Measurements from ENCODE around the gene FOSL1. TPM values are rescaled to one million over a fixed set of nuclear protein-coding genes. Genes with fewer than 3 reads are reported as not detected.
A peak's percentile ranks its signal among the peaks of the same experiment; 100 is the strongest.
"Not testable (repeated sequence)": the region's sequence is repeated elsewhere in the genome, so short reads cannot be mapped to it uniquely, and the experiment has no call there.

FOSL1 gene
- total RNA-seq, 4 donors from 2014 or later: 11.9 to 72.7 (median 35.6) TPM

GRCh38 chr11:65896034-65896999 is 3.9 kb downstream of the FOSL1 start:
- no peak overlapping the region for H3K27ac ChIP-seq
- TF ChIP-seq, protein P1, sequence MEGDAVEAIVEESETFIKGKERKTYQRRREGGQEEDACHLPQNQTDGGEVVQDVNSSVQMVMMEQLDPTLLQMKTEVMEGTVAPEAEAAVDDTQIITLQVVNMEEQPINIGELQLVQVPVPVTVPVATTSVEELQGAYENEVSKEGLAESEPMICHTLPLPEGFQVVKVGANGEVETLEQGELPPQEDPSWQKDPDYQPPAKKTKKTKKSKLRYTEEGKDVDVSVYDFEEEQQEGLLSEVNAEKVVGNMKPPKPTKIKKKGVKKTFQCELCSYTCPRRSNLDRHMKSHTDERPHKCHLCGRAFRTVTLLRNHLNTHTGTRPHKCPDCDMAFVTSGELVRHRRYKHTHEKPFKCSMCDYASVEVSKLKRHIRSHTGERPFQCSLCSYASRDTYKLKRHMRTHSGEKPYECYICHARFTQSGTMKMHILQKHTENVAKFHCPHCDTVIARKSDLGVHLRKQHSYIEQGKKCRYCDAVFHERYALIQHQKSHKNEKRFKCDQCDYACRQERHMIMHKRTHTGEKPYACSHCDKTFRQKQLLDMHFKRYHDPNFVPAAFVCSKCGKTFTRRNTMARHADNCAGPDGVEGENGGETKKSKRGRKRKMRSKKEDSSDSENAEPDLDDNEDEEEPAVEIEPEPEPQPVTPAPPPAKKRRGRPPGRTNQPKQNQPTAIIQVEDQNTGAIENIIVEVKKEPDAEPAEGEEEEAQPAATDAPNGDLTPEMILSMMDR (IDR thresholded peaks at IDR 0.05): no peak
- no peak for TF ChIP-seq POLR2A (IDR thresholded peaks at IDR 0.05)
- H3K4me3 ChIP-seq: no peak overlapping the region
- H3K27me3 ChIP-seq: peaks cover 0 to 11% (median 0%) of the 10 kb centered on the region in 4 donors
- intact Hi-C loops (cut with DNase I): no loop called here
- peaks cover 0 to 23% (median 0%) of the 10 kb centered on the region in 3 donors for H3K36me3 ChIP-seq
- no peak for DNase-seq
- peaks cover 36 to 75% (median 38%) of the 10 kb centered on the region in 3 donors for H3K4me1 ChIP-seq
- no peaks in the 10 kb centered on the region for H3K9me3 ChIP-seq
- 80 to 91% methylated on average over 7 to 8 of the region's 14 CpGs for WGBS, 2 donors

GRCh38 chr11:65895482-65895981 is 4.7 kb downstream of the FOSL1 start:
- Histone ChIP-seq H3K9me3 (no peaks in the 10 kb centered on the region), H3K4me1 (peaks cover 39 to 76% (median 41%) of the 10 kb centered on the region in 3 donors), H3K36me3 (peaks cover 0 to 23% (median 0%) of the 10 kb centered on the region in 3 donors), H3K27me3 (peaks cover 0 to 11% (median 0%) of the 10 kb centered on the region in 4 donors), H3K27ac (no peak overlapping the region), H3K4me3 (no peak overlapping the region)
- WGBS, 2 donors: 74 to 75% methylated on average over 5 of the region's 5 CpGs
- TF ChIP-seq, protein P1 (IDR thresholded peaks at IDR 0.05): no peak
- TF ChIP-seq POLR2A (IDR thresholded peaks at IDR 0.05): no peak
- intact Hi-C loops (cut with DNase I): no loop called here
- no peak for DNase-seq

DNA sequence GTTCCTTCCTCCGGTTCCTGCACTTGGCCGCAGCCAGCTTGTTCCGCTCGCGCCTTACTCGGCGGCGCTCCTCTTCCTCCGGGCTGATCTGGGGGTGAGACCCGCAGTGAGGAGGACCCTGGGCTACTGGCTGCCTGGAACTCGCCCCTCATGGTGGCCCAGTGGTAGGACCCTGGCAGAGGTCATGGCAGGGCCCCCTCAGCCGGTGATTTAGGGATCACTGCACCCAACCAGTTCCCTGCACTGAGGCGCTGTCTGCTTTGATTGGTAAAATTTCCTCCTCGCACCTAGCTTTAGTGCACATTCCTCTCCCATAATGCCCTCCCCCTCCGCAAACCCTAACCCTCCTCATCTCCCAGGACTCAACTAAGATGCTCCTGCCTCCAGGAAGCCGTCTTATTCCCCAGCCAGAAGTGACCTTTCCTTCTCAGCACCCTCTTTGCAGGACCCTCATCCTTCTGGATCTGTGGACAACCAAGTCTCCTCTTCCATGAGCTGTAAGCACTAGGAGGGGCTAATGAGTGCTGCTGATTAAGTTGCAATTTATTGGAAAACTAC is 6.1 kb downstream of the FOSL1 start:
- Histone ChIP-seq H3K9me3 (no peaks in the 10 kb centered on the region), H3K4me3 (peak overlapping the region in 3 of 4 donors; percentile 11 to 54 (median 15)), H3K27ac (peak overlapping the region; percentile 68 to 98 (median 97)), H3K27me3 (peaks cover 0 to 2% (median 0%) of the 10 kb centered on the region in 4 donors), H3K36me3 (peaks cover 0 to 23% (median 0%) of the 10 kb centered on the region in 3 donors), H3K4me1 (peaks cover 45 to 76% (median 45%) of the 10 kb centered on the region in 3 donors)
- TF ChIP-seq, protein P1 (IDR thresholded peaks at IDR 0.05): no peak
- TF ChIP-seq POLR2A (IDR thresholded peaks at IDR 0.05): peak in 1 of 4 donors; percentile 33
- DNase-seq: no peak
- intact Hi-C loops (cut with DNase I): no loop called here
- WGBS, 2 donors: 58 to 83% methylated on average over 6 to 11 of the region's 16 CpGs

- Histone ChIP-seq H3K27ac (peak overlapping the region; percentile 93 to 98 (median 97)), H3K4me3 (peak overlapping the region in 1 of 4 donors; percentile 83), H3K36me3 (peaks cover 0 to 23% (median 0%) of the 10 kb centered on the region in 3 donors), H3K9me3 (no peaks in the 10 kb centered on the region), H3K27me3 (no peaks in the 10 kb centered on the region), H3K4me1 (peaks cover 46 to 76% (median 52%) of the 10 kb centered on the region in 3 donors)
- no peak for DNase-seq
- WGBS, 2 donors: 62 to 78% methylated on average over 7 to 9 of the region's 10 CpGs
- TF ChIP-seq, protein P1 (IDR thresholded peaks at IDR 0.05): no peak
- no peak for TF ChIP-seq POLR2A (IDR thresholded peaks at IDR 0.05)
- intact Hi-C loops (cut with DNase I): no loop called here
Measured at GRCh38 chr11:65892661-65893317, 7.4 kb downstream of the FOSL1 start.

- H3K9me3 ChIP-seq; intact Hi-C loops (cut with DNase I); DNase-seq; H3K27me3 ChIP-seq: not testable (repeated sequence)
- peaks cover 0 to 24% (median 0%) of the 10 kb centered on the region in 3 donors for H3K36me3 ChIP-seq
- 69% methylated on average over 5 of the region's 5 CpGs; no CpG with 5 or more reads in 1 of the 2 donors for WGBS, 2 donors
- peaks cover 53 to 78% (median 57%) of the 10 kb centered on the region in 3 donors for H3K4me1 ChIP-seq
- H3K4me3 ChIP-seq: peak overlapping the region in 3 of 4 donors; percentile 83 to 90 (median 83)
- H3K27ac ChIP-seq: peak overlapping the region; percentile 93 to 98 (median 97)
Measured at GRCh38 chr11:65892137-65892540, 8.0 kb downstream of the FOSL1 start.
